ENCODE measurements around the gene DEXI.
"Not testable (repeated sequence)": the region's sequence is repeated elsewhere in the genome, so short reads cannot be mapped to it uniquely, and the experiment has no call there.

DEXI gene

DNA sequence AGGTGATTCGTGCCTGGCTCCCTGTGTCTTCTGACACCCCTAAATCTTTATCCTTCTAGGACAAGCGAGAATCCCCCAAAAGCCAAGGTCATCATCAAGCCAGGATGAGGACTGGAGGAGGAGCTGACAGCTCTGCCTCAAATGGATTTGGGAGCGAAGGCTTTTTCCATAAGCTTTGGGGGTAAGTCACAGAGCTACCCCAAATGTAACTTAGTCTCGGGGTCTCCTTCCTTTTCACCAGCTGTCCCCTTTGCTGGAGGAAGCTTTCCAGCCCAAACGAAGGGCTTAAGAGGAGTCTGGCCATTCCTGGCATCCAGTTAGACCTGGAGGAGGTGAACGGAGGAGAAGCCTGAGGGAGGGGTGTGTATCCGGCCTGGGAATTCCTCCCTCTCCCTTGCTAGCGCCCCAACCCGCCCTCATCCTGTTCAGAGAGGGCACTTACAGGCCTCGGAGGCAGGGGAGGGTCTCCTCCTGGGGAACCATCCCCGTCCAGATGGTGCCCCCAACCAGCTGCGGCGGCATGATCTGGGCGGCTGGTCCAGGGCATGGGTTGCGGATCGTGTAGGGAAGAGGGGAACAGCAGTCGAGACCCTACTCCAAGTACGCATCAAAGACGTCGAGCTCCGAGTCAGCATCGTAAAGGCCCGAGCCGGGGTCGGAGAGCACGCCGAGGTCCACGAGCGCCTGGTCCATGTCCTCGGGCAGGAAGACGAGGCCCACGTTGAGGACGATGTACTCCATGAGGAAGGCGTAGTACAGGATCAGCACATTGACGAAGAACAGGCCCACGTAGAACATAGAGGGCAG is 938 bp downstream of the DEXI start:
- DNase-seq (ENCODE audit: low read depth) = no peak

DNA sequence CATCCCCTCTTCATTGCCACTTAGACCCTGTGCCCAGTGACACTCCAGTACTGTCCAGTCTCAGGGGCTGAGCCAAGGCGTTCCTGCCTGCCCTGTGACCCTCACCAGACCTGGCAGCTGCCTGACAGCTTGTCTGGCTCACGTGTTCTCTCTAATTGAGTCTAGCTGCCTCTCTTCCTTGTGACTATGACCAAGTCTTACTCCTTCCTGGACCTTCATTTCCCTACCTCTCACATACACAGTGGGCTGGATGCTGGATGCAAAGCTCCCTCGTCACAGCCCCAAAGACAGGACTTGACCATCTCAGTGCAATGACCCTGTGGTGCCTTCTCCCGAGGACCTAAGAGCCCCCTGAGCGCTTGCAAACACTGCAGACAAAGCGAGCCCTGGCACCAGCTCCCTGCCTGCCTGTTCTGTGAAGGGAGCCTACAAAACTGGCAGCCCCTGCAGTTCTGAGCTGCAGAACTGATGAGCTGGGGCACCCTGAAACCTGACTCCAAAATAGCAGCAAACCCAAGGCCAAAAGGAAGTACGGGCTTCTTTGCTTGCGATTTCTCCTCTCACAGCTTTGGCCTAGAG is 1.7 kb downstream of the DEXI start:
- no peak for DNase-seq (ENCODE audit: low read depth)

DNA sequence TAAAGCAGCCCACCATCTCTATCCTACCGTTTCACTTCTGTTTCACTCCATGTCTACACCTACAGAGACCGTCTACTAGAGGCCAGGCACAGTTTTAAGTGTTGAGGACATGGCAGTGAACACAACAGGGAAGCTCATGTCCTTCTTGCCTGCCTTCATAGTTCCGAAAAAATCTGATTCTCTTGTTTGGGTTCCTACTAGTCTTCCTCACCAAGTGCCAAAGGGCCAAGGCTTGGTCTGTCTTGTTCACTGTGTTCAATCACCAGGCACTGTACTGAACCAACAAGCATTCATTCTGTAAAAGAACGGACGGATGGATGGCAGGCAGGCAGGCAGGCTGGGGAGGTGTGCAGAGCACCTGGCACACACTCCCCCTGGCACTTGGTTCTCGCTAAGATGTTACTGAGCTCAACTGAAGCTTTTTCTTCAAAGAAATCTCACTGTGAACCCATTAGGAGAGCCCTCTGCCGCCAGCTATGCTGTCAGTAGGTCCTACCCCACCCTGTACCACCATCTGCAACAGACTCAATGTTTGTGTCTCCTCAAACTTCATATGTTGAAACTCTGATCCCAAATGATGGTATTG is 2.5 kb downstream of the DEXI start:
- DNase-seq (ENCODE audit: low read depth) = no peak

DNA sequence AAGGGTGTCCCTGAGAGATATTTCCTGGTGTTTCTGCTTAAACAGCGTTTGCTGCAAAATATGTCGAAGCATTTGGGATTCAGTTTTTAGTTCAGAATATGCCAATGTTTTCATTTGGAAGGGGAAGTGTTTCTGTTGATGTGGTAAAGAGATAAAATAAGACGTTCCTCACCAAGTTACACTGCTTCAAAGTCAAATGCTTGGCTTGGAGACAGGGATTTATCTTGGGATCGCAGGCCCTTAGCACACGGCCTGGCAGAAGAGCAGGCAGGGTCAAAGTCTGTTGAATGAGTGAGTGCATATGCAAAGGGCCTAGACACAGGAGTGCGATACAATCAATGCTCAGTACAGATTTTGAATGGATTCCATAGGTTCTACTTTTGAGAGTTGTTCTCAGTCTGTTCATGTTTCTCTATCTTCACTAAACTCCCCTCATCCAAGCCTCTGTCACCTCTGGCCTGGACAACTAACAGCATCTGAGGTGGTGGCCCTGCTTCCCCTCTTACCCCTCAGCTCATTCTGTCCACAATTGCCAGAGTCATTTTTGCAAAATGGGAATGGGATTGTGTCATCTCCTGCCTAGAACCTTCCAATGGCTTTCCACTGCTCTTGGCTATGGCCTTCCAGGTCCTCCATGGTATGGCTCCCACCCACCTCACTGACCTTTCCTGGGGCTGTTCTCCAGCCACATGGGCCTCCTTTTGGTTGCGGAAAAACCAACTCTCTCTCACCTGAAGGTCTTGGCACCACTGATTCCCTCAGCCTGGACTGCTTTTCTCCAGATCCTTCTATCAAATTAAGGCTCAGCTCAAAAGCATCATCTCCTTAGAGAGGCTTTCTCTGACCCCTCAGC is 3.2 kb downstream of the DEXI start:
- DNase-seq (ENCODE audit: low read depth) = no peak

DNA sequence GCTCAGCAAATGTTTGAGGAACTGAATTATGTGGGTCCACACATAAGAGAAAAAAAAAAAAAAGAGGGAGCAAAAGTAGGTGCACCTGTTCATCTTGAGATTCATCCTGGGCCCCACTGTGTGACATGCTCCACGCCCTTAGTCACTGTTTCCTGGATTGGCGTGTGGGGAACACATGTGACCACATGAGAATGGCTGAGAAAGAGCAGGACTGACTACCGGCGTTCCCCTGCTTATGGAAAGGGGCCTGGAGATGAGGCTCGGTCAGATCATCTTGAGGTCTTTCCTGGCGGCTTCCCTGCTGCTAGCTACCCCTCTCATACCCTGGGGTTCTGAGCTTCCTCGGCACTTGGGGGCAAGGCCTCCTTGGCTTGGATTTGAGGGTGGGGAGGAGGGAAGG is 3.9 kb downstream of the DEXI start:
- no peak for DNase-seq (ENCODE audit: low read depth)

DNA sequence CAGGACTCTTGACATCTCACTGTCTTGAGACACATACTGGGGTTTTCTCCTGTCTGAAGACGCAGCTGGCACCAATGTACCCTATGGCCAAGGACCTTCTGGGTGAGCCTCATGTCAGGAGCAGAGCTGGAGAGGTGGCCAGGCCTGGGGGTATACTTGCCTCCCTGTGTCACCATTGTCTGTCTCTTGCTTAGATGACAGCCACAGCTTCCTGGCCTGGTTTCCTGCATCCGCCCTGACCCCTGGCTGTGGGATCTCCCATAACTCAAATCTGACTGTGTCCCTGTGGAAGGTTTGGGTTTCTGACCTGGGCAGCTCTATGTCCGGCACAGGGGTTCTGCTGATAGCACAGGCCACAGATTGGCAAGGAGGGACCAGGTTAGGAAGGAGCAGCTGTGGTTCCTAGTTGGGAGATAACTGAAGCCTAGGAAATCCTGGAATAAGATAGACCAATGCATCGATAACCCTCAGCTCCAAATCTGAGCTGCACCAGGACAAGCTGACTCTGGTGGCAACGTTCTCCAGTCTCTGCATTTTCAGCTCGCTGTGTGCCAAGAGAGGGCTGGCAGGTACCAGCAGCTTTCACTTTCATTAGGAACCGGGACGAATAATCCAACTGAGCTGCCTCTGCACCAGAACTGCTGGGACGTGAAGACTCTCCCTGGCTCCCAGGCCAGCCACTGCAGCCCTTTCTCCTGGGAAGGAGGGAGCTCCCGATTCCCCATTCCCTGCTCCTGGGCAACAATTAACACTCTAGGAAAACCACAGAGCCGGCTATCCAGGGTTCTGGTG is 5.0 kb downstream of the DEXI start:
- no peak for DNase-seq (ENCODE audit: low read depth)

DNA sequence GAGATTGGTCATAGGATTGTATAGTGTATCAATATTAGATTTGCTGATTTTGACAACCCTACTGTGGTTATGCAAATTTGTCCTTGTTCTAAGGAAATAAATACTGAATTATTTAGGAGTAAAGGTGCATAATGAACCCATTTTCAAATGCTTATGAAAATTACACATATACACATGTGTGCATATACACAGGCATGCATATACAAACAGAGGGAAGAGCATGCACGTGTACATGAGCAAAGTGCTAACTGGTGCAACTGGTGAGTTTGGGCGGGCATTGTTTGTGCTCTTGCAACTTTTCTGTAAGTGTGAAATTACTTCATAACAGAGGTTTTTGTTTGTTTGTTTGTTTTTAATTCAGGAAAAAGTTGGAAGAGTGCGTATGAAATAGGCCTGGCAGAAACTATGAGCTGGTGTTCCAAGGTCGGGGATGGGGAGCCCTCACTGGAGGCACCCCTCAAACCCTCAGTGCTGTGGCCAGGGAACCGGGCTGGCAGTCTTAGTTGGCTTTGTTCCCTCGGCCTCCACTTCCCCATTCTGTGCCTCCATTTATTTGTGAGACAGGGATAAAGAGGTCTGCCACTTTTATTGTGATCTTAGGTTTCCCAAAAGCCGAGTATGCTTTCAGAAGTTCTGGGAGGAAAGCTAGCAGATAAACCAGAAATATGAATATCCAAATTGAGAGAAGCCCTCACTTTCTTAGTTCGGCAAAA is 5.8 kb downstream of the DEXI start:
- DNase-seq (ENCODE audit: low read depth) = no peak

DNA sequence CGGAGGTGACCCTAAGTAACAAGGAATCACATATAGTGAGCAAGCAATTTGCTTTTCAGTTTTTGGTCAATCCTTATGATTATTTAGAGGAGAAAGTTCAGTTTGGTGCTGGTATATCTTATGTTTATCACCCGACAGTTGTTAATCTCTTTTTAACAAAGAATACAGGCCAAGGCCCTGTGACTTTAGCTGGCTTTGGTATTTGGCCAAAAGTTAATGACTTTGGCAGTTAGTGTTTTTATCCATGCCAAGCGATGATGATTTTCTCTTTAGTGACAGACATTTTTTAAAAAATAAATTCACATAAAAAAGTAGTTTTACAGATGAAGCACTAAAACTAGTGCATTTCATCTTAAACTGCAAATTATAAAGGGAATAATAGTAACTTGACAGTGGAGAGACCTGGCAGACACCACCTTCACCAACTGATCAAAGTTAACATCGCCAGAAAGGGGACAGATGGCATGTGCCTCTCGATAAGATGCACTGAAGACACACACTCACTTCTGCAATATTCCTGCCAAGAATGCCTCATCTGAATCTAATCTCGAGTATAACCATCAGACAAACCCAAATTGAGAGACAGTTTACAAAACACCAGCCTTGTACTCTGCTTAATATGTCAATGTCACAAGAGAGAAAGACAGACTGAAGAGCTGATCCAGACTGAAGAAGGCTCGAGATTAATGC is 6.9 kb downstream of the DEXI start:
- no peak for DNase-seq (ENCODE audit: low read depth)

DNA sequence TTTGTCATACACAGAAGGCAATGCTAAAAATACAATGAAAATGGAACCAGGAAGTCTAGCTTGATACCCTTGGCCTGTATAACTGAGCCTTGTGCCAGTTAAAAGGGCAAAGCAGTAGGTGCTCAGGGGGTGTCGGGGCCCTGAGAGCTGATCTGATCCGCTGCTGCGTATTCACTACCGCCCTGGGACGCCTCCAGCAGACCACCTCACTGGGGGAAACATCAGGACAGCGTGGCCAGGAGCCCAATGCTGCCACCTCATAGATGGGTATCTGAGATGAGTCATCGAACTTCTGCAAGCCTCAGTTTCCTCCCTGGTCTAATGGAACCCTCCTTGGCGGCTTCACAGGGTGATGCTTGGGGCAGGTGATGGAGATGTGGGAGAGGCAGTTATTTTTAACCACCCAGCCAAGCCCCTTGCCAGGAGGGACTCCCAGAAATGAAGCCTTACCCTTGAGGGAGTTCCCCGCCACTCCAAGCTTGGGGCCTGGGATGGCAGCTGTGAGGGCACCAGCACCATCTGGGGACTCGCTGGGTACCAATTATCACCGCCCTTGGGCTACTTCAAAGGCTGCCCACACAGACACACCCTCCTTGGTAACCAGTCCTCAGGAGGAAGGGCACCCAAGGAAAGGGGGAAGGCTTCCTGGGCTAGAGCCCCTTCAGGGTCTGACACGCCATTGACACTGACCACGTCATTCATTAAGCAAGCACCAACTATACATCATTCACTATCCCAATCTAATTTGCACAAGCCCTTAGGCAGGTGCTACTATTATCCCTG is 7.8 kb downstream of the DEXI start:
- DNase-seq (ENCODE audit: low read depth) = no peak

DNA sequence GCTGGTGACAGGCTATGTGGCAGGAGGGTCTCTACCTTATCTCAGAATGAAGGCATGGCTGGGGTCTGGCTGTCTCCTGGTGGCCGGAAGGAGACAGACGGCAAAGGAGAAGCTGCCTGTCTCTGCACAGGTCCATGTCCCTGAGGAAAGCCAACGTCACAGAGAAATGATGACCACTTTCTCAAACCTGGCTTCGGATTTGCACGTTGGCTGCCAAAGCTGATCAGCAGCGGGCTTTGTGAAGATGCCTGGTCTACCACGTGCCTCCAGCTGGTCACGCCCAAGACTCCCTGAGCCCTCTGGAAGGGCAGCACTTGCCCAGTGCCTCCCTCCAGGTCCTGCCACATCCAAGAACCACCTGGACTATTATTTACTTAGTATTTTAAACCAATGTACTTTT is 8.4 kb downstream of the DEXI start:
- no peak for DNase-seq (ENCODE audit: low read depth)

DNA sequence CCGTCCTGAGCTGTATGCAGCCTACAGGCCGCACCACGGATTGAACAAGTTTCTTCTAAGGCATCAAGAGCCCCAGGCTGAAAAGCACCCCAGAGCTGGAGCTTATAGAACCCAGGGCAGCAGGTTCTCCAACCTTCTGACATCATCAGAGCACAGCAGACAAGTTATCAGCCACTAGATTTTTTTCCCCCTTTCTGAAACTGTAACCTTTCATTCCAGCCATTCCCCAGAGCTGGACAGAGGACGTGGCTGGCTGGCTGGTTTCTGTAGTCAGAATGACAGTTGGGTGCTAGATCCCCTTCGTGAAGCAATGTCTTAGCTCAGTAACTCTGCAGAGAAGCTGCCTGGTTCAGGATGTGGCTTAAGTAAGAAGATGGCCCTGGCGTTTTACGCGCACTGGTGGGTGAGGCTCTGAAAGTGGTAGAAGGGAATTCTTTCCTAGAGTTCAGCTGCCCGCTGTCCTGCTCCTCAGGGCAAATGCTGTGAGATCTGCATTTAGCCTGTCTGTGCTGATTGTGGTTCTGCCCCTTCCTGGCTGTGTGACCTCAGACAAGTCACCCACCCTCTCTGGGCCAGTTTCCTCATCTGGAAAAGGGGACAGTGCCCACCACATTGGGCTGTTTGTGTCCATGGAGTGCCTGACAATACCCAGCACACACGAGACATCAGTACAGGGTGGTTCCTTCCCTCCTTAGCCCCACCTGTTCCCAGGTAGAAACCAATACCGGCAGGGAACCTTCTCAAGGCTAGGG is 9.1 kb downstream of the DEXI start:
- DNase-seq (ENCODE audit: low read depth) = no peak

DNA sequence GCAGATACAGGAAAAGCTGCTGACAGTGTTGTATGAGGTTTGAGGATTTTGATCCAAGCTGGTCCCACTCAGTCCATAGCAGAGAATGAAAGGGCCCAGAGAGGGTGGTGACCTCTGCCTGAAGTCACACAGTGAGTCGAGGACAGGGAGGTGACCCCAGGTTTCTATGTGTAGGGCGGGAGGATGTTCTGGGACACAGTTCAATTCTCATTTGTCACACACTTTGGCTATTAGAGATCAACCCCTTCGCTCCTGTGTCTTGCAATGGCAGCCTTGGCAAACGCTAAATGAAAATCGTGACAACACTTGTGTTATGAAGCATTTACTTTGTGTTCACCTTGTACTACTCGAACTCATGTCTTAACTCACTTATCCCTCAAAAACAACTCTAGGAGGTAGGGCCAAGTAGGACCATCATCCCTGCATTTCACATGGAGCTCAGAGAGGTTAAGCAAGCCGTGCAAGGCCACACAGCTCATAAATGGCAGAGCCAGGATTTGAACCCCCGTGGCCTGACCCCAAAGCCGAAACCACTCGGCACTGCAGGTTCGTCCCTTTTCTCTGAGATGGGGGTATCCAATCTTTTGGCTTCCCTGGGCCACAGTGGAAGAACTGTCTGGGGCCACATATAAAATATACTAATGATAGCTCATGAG is 10.2 kb downstream of the DEXI start:
- DNase-seq (ENCODE audit: low read depth) = no peak

DNA sequence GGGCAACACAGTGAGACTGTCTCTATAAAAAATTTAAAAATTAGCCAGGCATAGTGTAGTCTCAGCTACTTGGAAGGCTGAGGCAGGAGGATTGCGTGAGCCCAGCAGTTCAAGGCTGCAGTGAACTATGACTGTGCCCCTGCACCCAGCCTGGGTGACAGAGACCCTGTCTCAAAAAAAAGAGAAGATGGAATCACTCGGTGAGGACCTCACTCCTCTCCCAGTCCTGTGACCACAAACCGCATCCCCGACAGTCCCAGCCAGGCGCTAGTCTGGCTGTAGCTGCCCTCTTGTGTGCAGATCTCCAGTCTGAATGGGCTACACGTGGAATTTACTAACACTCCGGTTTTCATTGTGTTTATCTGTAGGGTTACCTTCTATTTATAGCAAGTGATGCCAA is 11.1 kb downstream of the DEXI start:
- no peak for DNase-seq (ENCODE audit: low read depth)

DNA sequence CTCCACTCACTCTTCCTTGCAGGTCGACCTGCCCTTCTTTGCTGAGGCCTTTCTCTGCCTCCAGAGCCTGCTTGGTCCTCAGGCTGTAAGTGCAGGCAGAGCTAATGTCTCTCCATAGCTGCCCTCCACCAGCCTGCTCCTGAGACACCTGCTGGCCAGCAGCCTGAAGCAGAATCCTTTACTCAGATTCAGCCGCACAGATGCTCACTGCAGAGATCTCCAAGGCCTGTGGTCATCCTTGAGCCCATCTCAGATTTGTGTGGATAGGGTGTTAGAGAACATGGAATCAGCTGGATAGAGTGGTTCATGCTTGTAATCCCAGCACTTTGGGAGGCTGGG is 11.5 kb downstream of the DEXI start:
- no peak for DNase-seq (ENCODE audit: low read depth)

DNA sequence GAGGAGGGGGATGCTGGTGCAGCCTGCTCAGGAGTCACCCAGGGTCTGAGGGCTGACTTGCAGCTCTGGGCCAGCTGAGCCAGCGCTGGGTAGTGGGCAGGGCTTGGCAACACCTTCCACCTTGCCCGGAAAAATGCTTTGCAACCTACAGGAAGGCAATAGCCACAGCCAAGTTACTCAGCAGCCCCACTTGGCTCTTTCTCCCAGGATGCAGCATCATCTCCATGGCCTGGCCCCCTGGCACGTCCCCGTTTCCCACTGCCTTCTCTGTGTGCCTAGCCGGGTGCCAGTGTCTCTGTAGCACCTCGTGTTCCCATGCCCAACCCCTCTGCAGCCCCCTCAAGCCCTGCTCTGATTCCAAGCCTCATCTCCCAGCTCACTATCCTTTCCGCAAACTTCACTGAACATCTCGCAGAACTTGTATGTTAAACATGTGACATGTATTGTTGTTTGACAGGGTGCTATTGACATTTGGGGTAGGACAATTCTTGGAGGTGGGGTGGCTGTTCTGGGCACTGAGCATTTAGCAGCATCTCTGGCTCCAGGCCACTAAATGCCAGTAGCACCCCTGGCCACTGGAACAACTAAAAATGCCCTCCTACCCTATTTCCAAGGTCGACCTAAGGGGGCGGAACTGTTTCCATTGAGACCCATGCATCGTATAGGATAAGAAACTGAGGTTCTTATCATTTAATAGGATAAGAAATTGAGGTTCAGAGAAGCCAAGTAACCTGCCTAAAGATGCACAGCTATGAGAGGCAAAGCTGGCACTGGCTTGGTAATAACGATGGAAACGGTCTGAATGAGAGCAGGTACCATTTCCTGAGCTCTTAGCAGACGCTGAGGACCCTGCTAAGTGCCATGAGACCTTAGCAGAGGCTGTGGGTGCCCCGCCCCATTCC is 12.2 kb downstream of the DEXI start:
- no peak for DNase-seq (ENCODE audit: low read depth)

DNA sequence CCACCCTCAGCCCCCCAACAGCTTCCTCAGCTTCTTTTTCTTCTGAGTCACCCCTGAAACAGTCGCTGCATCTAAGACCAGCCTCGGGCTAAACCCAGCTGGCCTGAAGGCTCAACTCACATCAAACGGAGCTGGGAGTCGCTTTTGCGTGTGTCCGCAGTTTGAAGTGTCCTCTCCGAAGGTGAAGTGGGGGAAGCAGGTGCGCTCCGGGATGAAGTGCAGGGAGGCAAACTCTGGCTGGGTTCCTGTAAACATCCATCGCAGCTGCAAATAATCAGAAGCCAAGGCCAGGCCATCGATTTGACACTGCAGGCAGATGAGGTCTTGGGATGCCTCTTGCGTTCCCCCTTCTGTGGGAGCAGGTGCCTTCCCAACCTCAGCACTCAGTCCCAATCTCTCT is 13.2 kb downstream of the DEXI start:
- not testable (repeated sequence) for DNase-seq (ENCODE audit: low read depth)

DNA sequence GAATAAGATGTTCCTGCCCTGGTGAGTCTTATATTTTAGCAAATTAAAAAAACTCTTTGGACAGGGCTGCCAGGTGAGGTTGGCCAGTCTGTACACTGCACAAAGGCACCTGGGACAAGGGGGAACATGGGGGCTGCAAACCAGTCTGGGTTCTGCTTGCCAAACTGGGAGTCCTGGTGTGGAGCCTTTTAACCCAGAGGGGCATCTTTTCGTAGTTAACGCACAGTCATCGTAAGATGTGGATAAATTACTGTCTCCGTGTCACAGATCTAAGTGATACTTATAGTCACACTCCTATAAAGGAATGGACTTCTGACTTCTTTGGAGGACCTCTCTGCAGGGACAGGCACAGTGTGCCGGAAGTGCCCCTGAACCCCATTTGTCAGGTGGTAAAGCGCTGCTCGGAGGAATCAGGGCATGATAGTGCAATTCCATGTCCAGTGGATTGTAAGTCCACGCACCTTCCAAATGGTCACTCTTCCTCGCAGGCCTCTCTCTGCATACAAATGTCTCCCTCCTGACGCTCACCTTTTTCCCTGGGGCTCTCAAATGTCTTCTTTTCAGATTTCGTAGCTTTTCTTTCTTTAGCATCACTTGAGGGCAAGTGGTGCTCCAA is 14.7 kb downstream of the DEXI start:
- no peak for DNase-seq (ENCODE audit: low read depth)
